Measurements from ENCODE around the gene EPHB2. TPM values are rescaled to one million over a fixed set of nuclear protein-coding genes. Genes with fewer than 3 reads are reported as not detected.

EPHB2 gene
- total RNA-seq, 3 donors from 2014 or later: 22.7 to 76.7 (median 70.8) TPM

DNA sequence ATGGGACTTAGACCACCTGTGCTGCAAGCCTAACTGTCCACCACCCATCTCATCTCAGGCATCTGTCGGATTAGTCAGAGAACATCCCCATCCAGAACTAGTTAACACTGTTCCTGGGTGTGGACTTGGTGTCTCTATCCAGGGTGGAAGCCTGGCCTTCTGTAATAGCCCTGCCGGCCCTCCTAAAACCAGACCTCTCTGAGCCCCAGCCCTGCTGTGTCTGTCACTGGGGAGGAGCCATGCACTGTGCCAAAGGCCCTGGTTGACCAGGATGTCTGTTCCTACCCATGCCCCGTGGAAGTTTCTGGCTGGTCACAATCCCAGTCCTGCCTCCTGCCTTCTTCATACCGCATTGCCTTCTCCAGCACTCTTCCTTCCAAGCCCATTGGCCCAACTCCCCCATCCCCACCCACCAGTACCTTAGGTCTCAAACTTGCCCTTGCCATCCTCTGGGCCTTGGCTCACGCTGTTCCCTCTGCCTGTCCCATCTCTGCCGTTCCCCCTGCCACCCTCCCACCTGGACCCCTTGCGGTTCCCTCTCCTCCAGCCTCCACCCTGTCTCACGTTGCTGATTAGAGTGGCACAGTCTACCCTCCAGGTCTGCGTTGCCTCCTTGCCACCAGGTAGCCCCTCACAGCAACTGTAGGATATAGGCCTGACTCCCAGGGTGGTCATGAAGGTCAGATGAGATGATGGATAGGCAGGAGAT is 105.6 kb downstream of the EPHB2 start:
- Histone ChIP-seq H3K4me3 (no peak overlapping the region), H3K9me3 (no peaks in the 10 kb centered on the region), H3K36me3 (ENCODE audit: low read depth) (no peaks in the 10 kb centered on the region), H3K4me1 (ENCODE audit: low read depth) (no peaks in the 10 kb centered on the region)
- TF ChIP-seq, protein P1, sequence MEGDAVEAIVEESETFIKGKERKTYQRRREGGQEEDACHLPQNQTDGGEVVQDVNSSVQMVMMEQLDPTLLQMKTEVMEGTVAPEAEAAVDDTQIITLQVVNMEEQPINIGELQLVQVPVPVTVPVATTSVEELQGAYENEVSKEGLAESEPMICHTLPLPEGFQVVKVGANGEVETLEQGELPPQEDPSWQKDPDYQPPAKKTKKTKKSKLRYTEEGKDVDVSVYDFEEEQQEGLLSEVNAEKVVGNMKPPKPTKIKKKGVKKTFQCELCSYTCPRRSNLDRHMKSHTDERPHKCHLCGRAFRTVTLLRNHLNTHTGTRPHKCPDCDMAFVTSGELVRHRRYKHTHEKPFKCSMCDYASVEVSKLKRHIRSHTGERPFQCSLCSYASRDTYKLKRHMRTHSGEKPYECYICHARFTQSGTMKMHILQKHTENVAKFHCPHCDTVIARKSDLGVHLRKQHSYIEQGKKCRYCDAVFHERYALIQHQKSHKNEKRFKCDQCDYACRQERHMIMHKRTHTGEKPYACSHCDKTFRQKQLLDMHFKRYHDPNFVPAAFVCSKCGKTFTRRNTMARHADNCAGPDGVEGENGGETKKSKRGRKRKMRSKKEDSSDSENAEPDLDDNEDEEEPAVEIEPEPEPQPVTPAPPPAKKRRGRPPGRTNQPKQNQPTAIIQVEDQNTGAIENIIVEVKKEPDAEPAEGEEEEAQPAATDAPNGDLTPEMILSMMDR (IDR thresholded peaks at IDR 0.05): no peak
- intact Hi-C loops (cut with DNase I, micrococcal nuclease): no loop called here
- DNase-seq: peak in 1 of 3 donors; percentile 10
- peak; percentile 20 for ATAC-seq

DNA sequence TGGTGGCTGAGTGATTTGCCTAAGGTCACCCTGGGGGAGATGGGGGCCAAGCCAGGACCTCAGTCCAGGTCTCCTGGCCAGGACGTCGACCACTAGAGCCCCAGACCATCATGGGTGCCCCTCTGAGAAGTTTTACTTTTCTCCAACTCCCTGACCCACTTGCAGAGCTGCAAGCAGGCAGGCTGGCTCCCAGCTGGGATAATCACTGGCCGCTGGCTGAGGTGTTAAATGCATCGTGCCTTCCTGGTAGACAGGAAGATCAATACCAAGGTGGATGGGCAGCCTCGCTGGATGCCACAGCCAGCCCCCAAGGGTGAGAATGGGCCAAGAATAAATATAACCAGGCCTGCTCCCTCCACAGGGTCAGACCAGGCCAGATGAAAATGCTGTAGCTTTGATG is 106.2 kb downstream of the EPHB2 start:
- no peak for ATAC-seq
- peak in 1 of 3 donors; percentile 12 for DNase-seq
- intact Hi-C loops (cut with DNase I, micrococcal nuclease): no loop called here
- H3K36me3 ChIP-seq (ENCODE audit: low read depth): no peaks in the 10 kb centered on the region
- no peaks in the 10 kb centered on the region for H3K4me1 ChIP-seq (ENCODE audit: low read depth)
- H3K4me3 ChIP-seq: no peak overlapping the region
- no peaks in the 10 kb centered on the region for H3K9me3 ChIP-seq
- TF ChIP-seq, protein P1 (IDR thresholded peaks at IDR 0.05): no peak

DNA sequence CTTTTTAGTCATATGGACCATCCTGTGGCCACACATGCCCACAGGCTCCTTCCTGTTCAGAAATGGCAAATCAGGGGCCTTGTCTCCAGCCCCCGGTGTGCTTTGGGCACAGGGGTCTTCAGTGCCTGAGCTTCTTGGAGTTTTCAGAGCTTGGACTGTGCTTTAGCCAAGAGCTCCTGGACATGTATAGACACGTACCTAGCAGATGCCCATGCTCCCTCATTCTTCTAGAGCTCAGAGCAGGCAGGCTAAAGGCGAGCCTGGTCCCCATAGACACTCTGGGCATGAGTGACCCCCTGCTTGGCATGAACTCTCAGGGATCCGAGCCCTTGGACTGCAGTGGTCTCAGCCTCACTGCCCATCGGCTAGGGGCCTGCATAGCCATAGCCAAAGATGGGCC is 106.8 kb downstream of the EPHB2 start:
- H3K36me3 ChIP-seq (ENCODE audit: low read depth): no peaks in the 10 kb centered on the region
- no peaks in the 10 kb centered on the region for H3K9me3 ChIP-seq
- TF ChIP-seq, protein P1 (IDR thresholded peaks at IDR 0.05): no peak
- intact Hi-C loops (cut with DNase I, micrococcal nuclease): no loop called here
- ATAC-seq: no peak
- DNase-seq: peak in 1 of 3 donors; percentile 10
- no peak overlapping the region for H3K4me3 ChIP-seq
- no peaks in the 10 kb centered on the region for H3K4me1 ChIP-seq (ENCODE audit: low read depth)

DNA sequence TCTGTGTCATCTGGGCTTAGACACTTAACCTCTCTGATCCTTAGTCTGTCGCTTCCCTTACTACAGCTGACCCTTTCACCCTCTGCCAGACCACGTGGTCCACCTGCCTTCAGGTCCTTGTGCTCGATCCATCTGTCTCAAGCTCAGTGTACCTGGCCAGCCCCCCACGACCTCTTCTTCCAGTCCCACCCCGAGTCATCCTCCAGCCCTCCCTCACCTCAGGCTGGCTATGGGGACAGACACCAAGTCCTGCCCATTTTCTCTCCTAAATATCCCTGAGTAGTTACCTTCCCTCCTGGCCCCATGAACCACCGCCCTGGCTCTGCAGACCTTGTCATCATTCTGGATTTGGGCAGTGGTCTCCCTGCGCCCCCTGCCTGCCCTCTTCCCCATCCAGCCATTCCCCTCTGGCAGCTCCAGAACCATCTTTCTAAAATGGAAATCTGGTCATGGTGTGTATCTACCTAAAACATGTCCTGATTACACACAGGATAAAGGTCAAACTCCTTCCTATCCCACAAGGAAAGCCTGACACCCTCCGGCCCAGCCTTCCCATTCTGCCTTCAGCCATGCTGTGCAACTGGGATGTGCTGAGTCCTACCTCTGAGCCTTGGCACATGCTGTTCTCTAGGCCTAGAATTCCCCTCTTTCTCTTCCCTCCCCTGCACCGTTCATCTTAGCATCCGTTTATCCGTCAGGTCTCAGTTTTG is 107.6 kb downstream of the EPHB2 start:
- intact Hi-C loops (cut with DNase I, micrococcal nuclease): no loop called here
- no peaks in the 10 kb centered on the region for H3K9me3 ChIP-seq
- ATAC-seq (no peak), DNase-seq (peak in 1 of 3 donors; percentile 14)
- TF ChIP-seq, protein P1 (IDR thresholded peaks at IDR 0.05): no peak
- H3K36me3 ChIP-seq (ENCODE audit: low read depth): no peaks in the 10 kb centered on the region
- H3K4me3 ChIP-seq: no peak overlapping the region
- H3K4me1 ChIP-seq (ENCODE audit: low read depth): no peaks in the 10 kb centered on the region

DNA sequence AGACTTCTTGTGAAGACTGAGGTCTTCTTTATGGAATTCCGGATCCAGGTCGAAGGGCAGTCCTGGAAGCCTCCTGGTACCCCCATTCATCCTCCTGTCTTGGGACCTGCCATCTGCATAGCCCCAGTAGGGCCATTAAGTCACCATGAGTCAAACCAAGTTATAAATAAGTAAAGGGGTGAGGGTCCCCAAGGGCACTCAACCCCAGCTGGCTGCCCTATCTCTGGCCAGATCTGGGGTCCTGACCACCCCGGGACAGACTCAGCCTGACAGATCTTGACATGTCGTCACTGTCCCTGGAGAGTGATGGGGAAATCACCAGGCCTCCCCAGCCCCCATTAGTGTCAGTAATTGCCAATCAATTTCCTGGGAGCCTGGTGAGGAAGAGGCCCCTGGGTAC is 108.7 kb downstream of the EPHB2 start:
- H3K4me3 ChIP-seq: no peak overlapping the region
- H3K36me3 ChIP-seq (ENCODE audit: low read depth): no peaks in the 10 kb centered on the region
- no peaks in the 10 kb centered on the region for H3K9me3 ChIP-seq
- no peaks in the 10 kb centered on the region for H3K4me1 ChIP-seq (ENCODE audit: low read depth)
- no peak for ATAC-seq
- intact Hi-C loops (cut with DNase I, micrococcal nuclease): no loop called here
- TF ChIP-seq, protein P1 (IDR thresholded peaks at IDR 0.05): no peak
- DNase-seq: peak in 1 of 3 donors; percentile 13
